Measurements from ENCODE around the gene AGBL4. TPM values are rescaled to one million over a fixed set of nuclear protein-coding genes. Genes with fewer than 3 reads are reported as not detected.

AGBL4 gene
- total and polyA plus RNA-seq, 2 of the 4 experiments (the other 2 are of a cell fraction) = not detected

GRCh38 chr1:48665708-48666407, 1357.9 kb downstream of the AGBL4 start:
- Histone ChIP-seq H2BK20ac (ENCODE audit: low read depth, low read length) (no peak overlapping the region), H3K14ac (replicated peaks; ENCODE audit: low read depth, low read length) (no peak overlapping the region), H3K4ac (ENCODE audit: low read depth, low read length) (no peak overlapping the region), H3K4me2 (ENCODE audit: low read depth, low read length) (no peak overlapping the region), H4K91ac (ENCODE audit: insufficient read depth, low read depth, low read length) (no peak overlapping the region), H3K56ac (ENCODE audit: extremely low read depth, insufficient read depth, low read length) (no peak overlapping the region), H2BK120ac (ENCODE audit: low read depth, low read length) (no peak overlapping the region), H3K9me1 (ENCODE audit: insufficient read depth, low read length) (no peaks in the 10 kb centered on the region), H3K18ac (ENCODE audit: low read depth, low read length) (no peak overlapping the region), H3K4me3 (ENCODE audit: insufficient read depth, low read depth, low read length) (no peak overlapping the region), H3K27me3 (ENCODE audit: control insufficient read depth, insufficient read depth, low read length) (no peaks in the 10 kb centered on the region), H3K4me1 (ENCODE audit: control insufficient read depth, insufficient read depth, low read length) (no peaks in the 10 kb centered on the region), H3K9me3 (ENCODE audit: control insufficient read depth, insufficient read depth, low read length) (no peaks in the 10 kb centered on the region), H4K5ac (ENCODE audit: low read depth, low read length) (no peak overlapping the region), H3K27ac (ENCODE audit: insufficient read depth, low read length) (no peak overlapping the region), H2BK15ac (ENCODE audit: low read depth, low read length) (no peak overlapping the region), H2AK5ac (ENCODE audit: low read depth, low read length) (no peak overlapping the region), H4K8ac (ENCODE audit: low read depth in 2 of 2, low read length in 2 of 2) (no peak overlapping the region), H2BK5ac (ENCODE audit: low read depth, low read length, poor library complexity, severe bottlenecking) (no peak overlapping the region), H4K20me1 (ENCODE audit: insufficient read depth, low read length) (no peaks in the 10 kb centered on the region), H3K79me1 (ENCODE audit: low read depth in 1 of 2, low read length in 2 of 2) (no peaks in the 10 kb centered on the region), H2AFZ (replicated peaks; ENCODE audit: low read length, poor library complexity) (no peak overlapping the region), H2AK9ac (replicated peaks; ENCODE audit: low read depth, low read length, poor library complexity) (no peak overlapping the region), H3K9ac (ENCODE audit: low read depth, low read length) (no peak overlapping the region), H3K23ac (ENCODE audit: low read depth, low read length) (no peak overlapping the region), H3K36me3 (ENCODE audit: control insufficient read depth, insufficient read depth, low read length) (no peaks in the 10 kb centered on the region)
- no CpG with 5 or more reads among the region's 6 CpGs for WGBS, 2 experiments (ENCODE audit: extremely low coverage in 2 of 2, insufficient read length in 1 of 2)
- in situ Hi-C loops (cut with MboI; ENCODE audit: low sequenced_read_pairs) (no loop called here), intact Hi-C loops (cut with micrococcal nuclease) (no loop called here), dilution Hi-C loops (cut with HindIII; ENCODE audit: low sequenced_read_pairs, unreplicated experiment) (no loop called here)
- DNase-seq (no peak), ATAC-seq (ENCODE audit: low read depth) (no peak)
- no TSS peak for BruUV-seq (replicated peaks)
- POLR2A ChIA-PET (ENCODE audit: unreplicated experiment) = no interaction called here
- TF ChIP-seq MAFK (IDR thresholded peaks at IDR 0.05; ENCODE audit: low read depth, low read length) (peak; percentile 33; the same call in 1 of the 2 replicates), BHLHE40 (IDR thresholded peaks at IDR 0.05; ENCODE audit: low read depth, low read length) (no peak)
- CTCF ChIA-PET = no interaction called here
